GM19452 (cell line): ENCODE data around the gene CYLD.

Experiments
- ATAC-seq: cut with Tn5 transposase; IDR thresholded peaks from one replicate; pipeline ENCODE4 v1.9.1; 2021; ENCODE audit not compliant: unreplicated experiment

Gene CYLD

GRCh38 chr16:50841081-50841886 is 99.4 kb downstream of the CYLD start:
- ATAC-seq: no peak

DNA sequence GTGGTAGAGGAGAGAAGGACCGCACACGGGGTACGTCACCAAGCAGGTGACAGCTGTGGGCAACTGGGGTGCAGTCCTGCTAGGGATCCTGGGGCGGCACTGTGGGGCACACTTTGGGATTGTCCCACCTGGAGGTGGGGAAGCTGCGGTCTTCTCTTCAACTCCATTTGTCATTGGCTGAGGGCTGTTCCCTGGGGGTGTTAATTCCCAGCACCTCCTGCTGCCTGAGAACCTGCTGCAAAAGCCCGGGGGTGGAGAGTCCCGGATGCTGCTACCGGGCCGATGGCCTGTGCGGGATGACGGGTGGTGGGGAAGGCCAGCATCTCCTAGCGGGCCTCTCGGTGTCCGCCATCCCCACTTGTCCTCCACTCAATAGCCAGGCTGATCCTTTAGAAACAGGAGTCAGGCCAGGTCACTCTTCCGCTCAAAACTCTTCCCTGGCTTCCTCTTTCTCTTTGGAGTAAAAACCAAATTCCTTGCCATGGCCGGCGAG is 100.2 kb downstream of the CYLD start:
- no peak for ATAC-seq

DNA sequence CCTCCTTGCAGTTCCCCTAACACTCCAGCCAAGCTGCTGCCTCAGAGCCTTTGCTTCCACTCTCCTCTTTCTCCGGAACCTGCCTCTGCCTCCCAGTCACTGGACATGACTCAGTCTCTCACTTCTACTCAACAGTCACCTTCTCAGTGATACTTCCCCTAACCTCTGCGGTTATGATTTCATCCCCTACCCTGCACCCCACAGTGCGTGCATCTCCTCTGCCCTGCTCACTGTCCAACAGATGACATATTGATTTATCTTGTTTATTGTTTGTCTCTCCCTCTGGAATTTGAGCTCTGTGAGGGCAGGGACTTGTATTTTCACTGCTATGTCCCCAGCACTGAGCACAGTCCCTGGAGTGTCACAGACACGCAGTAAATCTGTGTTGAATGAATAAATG is 100.7 kb downstream of the CYLD start:
- ATAC-seq: no peak

GRCh38 chr16:50844840-50845239 is 103.0 kb downstream of the CYLD start:
- no peak for ATAC-seq

DNA sequence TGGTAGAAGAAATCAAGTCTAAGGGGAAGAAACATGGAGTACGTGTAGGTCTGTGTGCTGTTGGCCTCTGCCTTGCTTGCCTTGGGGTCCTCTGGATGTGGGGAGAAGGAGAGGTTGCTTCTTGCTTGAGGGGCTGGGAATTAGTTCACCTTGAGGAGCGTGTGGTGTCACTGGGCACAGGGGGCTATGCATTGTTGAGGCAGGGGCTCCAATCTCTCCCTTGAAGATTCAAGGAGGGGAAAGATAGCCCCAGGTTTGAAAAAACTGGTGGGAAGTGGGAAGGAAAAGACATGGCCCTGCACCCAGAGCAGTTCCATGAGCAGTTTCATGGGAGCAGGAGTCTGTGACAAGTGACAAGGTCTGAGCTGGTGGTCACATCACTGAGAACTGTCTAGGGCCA is 103.4 kb downstream of the CYLD start:
- ATAC-seq: no peak

GRCh38 chr16:50846511-50846910 is 104.6 kb downstream of the CYLD start:
- no peak for ATAC-seq

GRCh38 chr16:50847166-50847565 is 105.3 kb downstream of the CYLD start:
- ATAC-seq: no peak

DNA sequence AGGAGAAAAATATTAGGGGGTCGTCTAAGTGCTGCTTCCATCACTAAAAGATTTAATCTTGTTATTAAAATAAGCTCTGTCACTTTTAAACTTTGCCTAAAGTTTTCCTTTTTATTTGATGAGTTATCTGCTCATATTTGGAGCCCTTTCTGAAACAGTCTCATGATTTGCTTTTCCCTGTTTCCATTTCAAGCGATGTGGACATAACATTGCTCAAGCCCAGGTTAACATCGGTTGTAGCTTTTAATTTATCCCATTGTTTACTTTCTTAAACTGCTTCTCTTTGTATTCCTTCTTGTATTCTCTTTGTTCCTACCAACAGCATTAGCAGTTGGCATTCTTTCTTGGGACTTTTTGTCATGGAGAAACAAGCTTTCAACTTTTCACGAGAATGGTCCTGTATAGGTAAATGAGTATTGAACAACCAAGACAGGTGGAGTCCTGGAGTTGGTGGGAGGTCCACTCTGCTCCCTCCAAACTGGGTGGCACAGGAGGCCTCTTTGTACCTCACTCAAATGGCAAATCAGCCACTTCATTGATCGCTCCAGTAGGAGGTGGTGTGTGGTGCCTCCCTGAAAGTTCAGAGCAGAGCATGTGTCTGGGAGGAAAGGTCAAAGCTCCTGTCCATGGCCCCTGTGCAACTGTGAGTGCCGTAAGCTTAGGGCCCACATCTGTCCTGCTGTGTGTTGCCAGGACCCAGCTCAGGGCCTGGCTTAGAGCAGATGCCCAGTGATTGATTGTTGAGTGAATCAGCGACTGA is 107.0 kb downstream of the CYLD start:
- no peak for ATAC-seq
